CD14-positive monocyte (primary cell): ENCODE results near the gene RAC3. TPM values are rescaled to one million over a fixed set of nuclear protein-coding genes. Genes with fewer than 3 reads are reported as not detected.

ENCODE experiments used
- DNase-seq, 3 donors: peaks; one replicate each; pipeline ENCODE4 v3.0.0-alpha.2; 2011 to 2022
- H2AFZ ChIP-seq: 2 replicates; pipeline ENCODE4 v1.6.0; 2012; ENCODE audit warnings: mild to moderate bottlenecking, low read depth, low read length, inconsistent platforms; ENCODE audit not compliant: insufficient read depth, poor library complexity, severe bottlenecking
- H3K27ac ChIP-seq, 2 donors: 1 replicate in 1 of 2; 2 replicates in 1 of 2; pipeline ENCODE4 v1.5.1; 2012 to 2013; ENCODE audit warnings: low read length in 2 of 2, control low read depth in 1 of 2, inconsistent platforms in 1 of 2, low read depth in 1 of 2, mild to moderate bottlenecking in 1 of 2
- H3K27me3 ChIP-seq, 2 donors: one replicate each; pipeline versions ENCODE4 v1.6.0 to v1.6.1; 2011 to 2013; ENCODE audit warnings: low read length in 2 of 2; ENCODE audit not compliant: control insufficient read depth in 2 of 2, insufficient read depth in 2 of 2
- H3K36me3 ChIP-seq, 2 donors: replicated peaks in 1 of 2; 1 replicate in 1 of 2; 2 replicates in 1 of 2; pipeline versions ENCODE4 v1.5.1 to v1.6.1; 2012 to 2013; ENCODE audit warnings: low read length in 2 of 2, control low read depth in 1 of 2, inconsistent platforms in 1 of 2, mild to moderate bottlenecking in 1 of 2; ENCODE audit not compliant: insufficient read depth in 2 of 2, control insufficient read depth in 1 of 2
- H3K4me1 ChIP-seq, 2 donors: 1 replicate in 1 of 2; 2 replicates in 1 of 2; pipeline versions ENCODE4 v1.5.1 to v1.6.1; 2012 to 2013; ENCODE audit warnings: low read length in 2 of 2, control low read depth in 1 of 2, inconsistent platforms in 1 of 2, mild to moderate bottlenecking in 1 of 2, moderate library complexity in 1 of 2; ENCODE audit not compliant: insufficient read depth in 2 of 2, control insufficient read depth in 1 of 2
- H3K4me2 ChIP-seq: replicated peaks from 2 replicates; pipeline ENCODE3; 2012; ENCODE audit warnings: low read length, moderate library complexity, mild to moderate bottlenecking; ENCODE audit not compliant: poor library complexity, severe bottlenecking; ENCODE audit errors: extremely low read depth
- H3K4me3 ChIP-seq, 3 experiments: fragments of 200-600 bp in 1 of 3; sonication (generic) in 1 of 3; replicated peaks in 1 of 3; 1 replicate in 2 of 3; 2 replicates in 1 of 3; pipeline ENCODE4 v1.5.1; 2011 to 2013; ENCODE audit warnings: low read length in 3 of 3, mild to moderate bottlenecking in 3 of 3, control low read depth in 2 of 3, low read depth in 2 of 3, inconsistent platforms in 1 of 3, moderate library complexity in 1 of 3
- H3K79me2 ChIP-seq: 2 replicates; pipeline ENCODE4 v1.6.0; 2012; ENCODE audit warnings: mild to moderate bottlenecking, control low read depth, inconsistent platforms, low read length, moderate library complexity; ENCODE audit not compliant: insufficient read depth
- H3K9ac ChIP-seq: 2 replicates; pipeline ENCODE4 v1.6.0; 2017; ENCODE audit warnings: low read length, mild to moderate bottlenecking; ENCODE audit not compliant: insufficient read depth, poor library complexity, severe bottlenecking
- H3K9me3 ChIP-seq, 2 donors: replicated peaks in 1 of 2; 1 replicate in 1 of 2; 2 replicates in 1 of 2; pipeline versions ENCODE4 v1.5.1 to v1.6.1; 2012 to 2013; ENCODE audit warnings: low read length in 2 of 2, control low read depth in 1 of 2; ENCODE audit not compliant: control insufficient read depth in 1 of 2, insufficient read depth in 1 of 2
- H4K20me1 ChIP-seq: 2 replicates; pipeline ENCODE4 v1.6.0; 2012; ENCODE audit warnings: mild to moderate bottlenecking, low read length, control low read depth, moderate library complexity; ENCODE audit not compliant: insufficient read depth
- H3K27ac Mint-ChIP-seq, 7 donors: one replicate each; pipeline ENCODE4 v1.8.0; 2020; ENCODE audit warnings: mild to moderate bottlenecking in 7 of 7, mixed read lengths in 7 of 7, moderate library complexity in 6 of 7, inconsistent platforms in 2 of 7
- H3K27me3 Mint-ChIP-seq, 3 donors: one replicate each; pipeline ENCODE4 v1.8.0; 2021 to 2022; ENCODE audit warnings: low read depth in 3 of 3, mild to moderate bottlenecking in 3 of 3, mixed read lengths in 3 of 3, moderate library complexity in 3 of 3, inconsistent platforms in 1 of 3
- H3K36me3 Mint-ChIP-seq, 2 donors: one replicate each; pipeline ENCODE4 v1.8.0; 2020; ENCODE audit warnings: mixed read lengths in 2 of 2, inconsistent platforms in 1 of 2, mild to moderate bottlenecking in 1 of 2
- H3K4me1 Mint-ChIP-seq: one replicate; pipeline ENCODE4 v1.8.0; 2020; ENCODE audit warnings: mild to moderate bottlenecking, mixed read lengths
- H3K4me3 Mint-ChIP-seq, 2 donors: one replicate each; pipeline ENCODE4 v1.8.0; 2020; ENCODE audit warnings: mild to moderate bottlenecking in 2 of 2, mixed read lengths in 2 of 2, moderate library complexity in 1 of 2
- H3K9me3 Mint-ChIP-seq, 7 donors: one replicate each; pipeline ENCODE4 v1.8.0; 2020 to 2022; ENCODE audit warnings: mixed read lengths in 7 of 7, mild to moderate bottlenecking in 6 of 7, moderate library complexity in 6 of 7, inconsistent platforms in 2 of 7
- WGBS: methylation state at CpG from one replicate; pipeline ENCODE4 v1.1.5; 2013; ENCODE audit warnings: missing lambda C conversion rate; ENCODE audit not compliant: insufficient coverage; 5-methylcytosine and 5-hydroxymethylcytosine counted together
- intact Hi-C, 2 donors: fragments of 100-400 bp; cut with micrococcal nuclease; formaldehyde crosslinking; loops; one replicate each; pipeline versions ENCODE4 v1.15.0 to v1.15.1; 2023
- polyA plus RNA-seq, 3 donors: library from polyadenylated mRNA; depleted of rRNA in 1 of 3; unstranded in 2 of 3; stranded (reverse) in 1 of 3; fragments of 300-500 nt in 2 of 3; fragments of >200 nt in 1 of 3; fragmentation: Illumina TruSeq in 2 of 3; gene quantifications; 1 replicate in 2 of 3; 2 replicates in 1 of 3; pipeline ENCODE4 v1.2.3, GENCODE V29; 2012 to 2021
- TF ChIP-seq, protein P1 (sequence below): fragments of 200-600 bp; IDR thresholded peaks from one replicate; pipeline ENCODE4 v1.8.0; 2022; ENCODE audit warnings: antibody characterized with exemption, mild to moderate bottlenecking

RAC3 gene
- polyA plus RNA-seq, 3 donors, result 1.8 TPM; not detected in 2

DNA sequence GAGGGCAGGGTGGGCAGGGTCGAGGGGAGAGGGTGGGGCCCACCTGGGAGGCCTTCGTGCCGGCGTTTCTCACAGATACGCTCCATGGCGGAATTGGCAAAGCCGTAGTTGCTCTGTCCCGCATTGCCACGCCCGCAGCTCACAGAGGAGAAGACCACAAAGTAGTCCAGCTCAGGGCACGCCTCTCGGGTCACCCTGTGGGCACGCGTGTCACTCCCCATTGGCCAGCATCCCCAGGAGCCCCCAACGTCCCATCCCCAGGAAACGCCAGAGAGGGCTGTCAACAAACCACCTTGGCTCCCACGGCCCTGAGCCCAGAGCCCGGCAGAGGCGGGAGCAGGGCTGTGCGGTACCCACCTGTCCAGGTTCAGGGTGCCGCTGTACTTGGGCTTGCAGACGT, 50.5 kb downstream of the RAC3 start:
- H3K27me3 Mint-ChIP-seq, result peaks cover 0 to 1% (median 0%) of the 10 kb centered on the region in 3 donors
- intact Hi-C loops, result no loop called here
- peaks cover 36 to 74% of the 10 kb centered on the region in 2 donors for H3K36me3 Mint-ChIP-seq
- H3K36me3 ChIP-seq, result peaks cover 60 to 74% of the 10 kb centered on the region in 2 donors
- no peaks in the 10 kb centered on the region for H3K27me3 ChIP-seq
- no peak overlapping the region for H3K27ac ChIP-seq
- H4K20me1 ChIP-seq, result no peaks in the 10 kb centered on the region
- H3K9ac ChIP-seq, result no peak overlapping the region
- H3K4me1 ChIP-seq, result no peaks in the 10 kb centered on the region
- H3K4me3 ChIP-seq, result no peak overlapping the region
- no peak overlapping the region for H2AFZ ChIP-seq
- TF ChIP-seq, protein P1, sequence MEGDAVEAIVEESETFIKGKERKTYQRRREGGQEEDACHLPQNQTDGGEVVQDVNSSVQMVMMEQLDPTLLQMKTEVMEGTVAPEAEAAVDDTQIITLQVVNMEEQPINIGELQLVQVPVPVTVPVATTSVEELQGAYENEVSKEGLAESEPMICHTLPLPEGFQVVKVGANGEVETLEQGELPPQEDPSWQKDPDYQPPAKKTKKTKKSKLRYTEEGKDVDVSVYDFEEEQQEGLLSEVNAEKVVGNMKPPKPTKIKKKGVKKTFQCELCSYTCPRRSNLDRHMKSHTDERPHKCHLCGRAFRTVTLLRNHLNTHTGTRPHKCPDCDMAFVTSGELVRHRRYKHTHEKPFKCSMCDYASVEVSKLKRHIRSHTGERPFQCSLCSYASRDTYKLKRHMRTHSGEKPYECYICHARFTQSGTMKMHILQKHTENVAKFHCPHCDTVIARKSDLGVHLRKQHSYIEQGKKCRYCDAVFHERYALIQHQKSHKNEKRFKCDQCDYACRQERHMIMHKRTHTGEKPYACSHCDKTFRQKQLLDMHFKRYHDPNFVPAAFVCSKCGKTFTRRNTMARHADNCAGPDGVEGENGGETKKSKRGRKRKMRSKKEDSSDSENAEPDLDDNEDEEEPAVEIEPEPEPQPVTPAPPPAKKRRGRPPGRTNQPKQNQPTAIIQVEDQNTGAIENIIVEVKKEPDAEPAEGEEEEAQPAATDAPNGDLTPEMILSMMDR, result no peak
- H3K9me3 ChIP-seq, result no peaks in the 10 kb centered on the region
- H3K79me2 ChIP-seq, result no peaks in the 10 kb centered on the region
- no peaks in the 10 kb centered on the region for H3K4me1 Mint-ChIP-seq
- H3K4me2 ChIP-seq, result no peak overlapping the region
- peaks cover 0 to 1% (median 0%) of the 10 kb centered on the region in 7 donors for H3K9me3 Mint-ChIP-seq
- H3K4me3 Mint-ChIP-seq, result no peak overlapping the region
- no peak overlapping the region for H3K27ac Mint-ChIP-seq
- no peak for DNase-seq
- 93% methylated on average over 19 of the region's 22 CpGs for WGBS

DNA sequence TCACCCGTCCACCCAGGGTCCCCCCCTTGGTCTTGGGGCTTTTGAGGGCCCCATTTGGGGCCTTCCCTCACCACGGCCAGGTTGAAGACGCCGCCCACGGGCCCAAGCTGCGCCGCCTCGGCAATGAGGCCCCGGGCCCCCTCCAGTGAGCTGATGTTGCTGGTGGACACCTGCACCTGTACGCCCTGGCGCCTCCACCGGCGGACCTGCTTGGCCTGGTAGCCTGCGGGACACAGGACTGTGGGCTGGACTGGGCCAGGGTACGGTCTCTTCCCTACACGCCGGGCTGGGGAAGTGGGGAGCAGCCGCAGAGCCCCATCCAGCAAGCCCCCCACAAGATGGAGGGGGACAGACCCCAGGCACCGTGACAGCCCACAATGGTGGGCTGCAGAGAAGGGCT, 51.0 kb downstream of the RAC3 start:
- Histone ChIP-seq H3K36me3 (peaks cover 65 to 79% of the 10 kb centered on the region in 2 donors), H3K79me2 (no peaks in the 10 kb centered on the region), H2AFZ (no peak overlapping the region), H3K9ac (no peak overlapping the region), H3K4me3 (no peak overlapping the region), H3K27ac (no peak overlapping the region), H3K9me3 (no peaks in the 10 kb centered on the region), H3K27me3 (no peaks in the 10 kb centered on the region), H3K4me2 (no peak overlapping the region), H3K4me1 (no peaks in the 10 kb centered on the region), H4K20me1 (no peaks in the 10 kb centered on the region)
- intact Hi-C loops, result no loop called here
- H3K36me3 Mint-ChIP-seq, result peaks cover 36 to 79% of the 10 kb centered on the region in 2 donors
- TF ChIP-seq, protein P1, result no peak
- H3K27me3 Mint-ChIP-seq, result peaks cover 0 to 2% (median 0%) of the 10 kb centered on the region in 3 donors
- WGBS, result 98% methylated on average over 18 of the region's 19 CpGs
- no peak overlapping the region for H3K4me3 Mint-ChIP-seq
- H3K9me3 Mint-ChIP-seq, result peaks cover 0 to 1% (median 0%) of the 10 kb centered on the region in 7 donors
- no peak for DNase-seq
- no peak overlapping the region for H3K27ac Mint-ChIP-seq
- no peaks in the 10 kb centered on the region for H3K4me1 Mint-ChIP-seq
